BLaER1 treated with 17β-estradiol and CSF1 and Interleukin-3, amounts not matched to agents 10 nM and 100 nM (cell line): ENCODE data around the gene PHACTR4.

Experiments used
- H3K27ac ChIP-seq, 11 experiments: shearing (Covaris generic); formaldehyde crosslinking; 2 replicates each; pipeline ENCODE4 v1.8.1; 2022
- H3K27me3 ChIP-seq, 11 experiments: shearing (Covaris generic); formaldehyde crosslinking; 2 replicates each; pipeline ENCODE4 v1.8.1; 2022
- H3K36me3 ChIP-seq, 11 experiments: shearing (Covaris generic); formaldehyde crosslinking; 2 replicates each; pipeline ENCODE4 v1.8.1; 2022
- H3K4me1 ChIP-seq, 10 experiments: shearing (Covaris generic); formaldehyde crosslinking; 2 replicates each; pipeline ENCODE4 v1.8.1; 2022
- H3K4me2 ChIP-seq, 11 experiments: shearing (Covaris generic); formaldehyde crosslinking; 2 replicates each; pipeline ENCODE4 v1.8.1; 2022
- H3K4me3 ChIP-seq, 10 experiments: shearing (Covaris generic); formaldehyde crosslinking; 2 replicates each; pipeline ENCODE4 v1.8.1; 2022
- H3K9ac ChIP-seq, 11 experiments: shearing (Covaris generic); formaldehyde crosslinking; 2 replicates each; pipeline ENCODE4 v1.8.1; 2022
- H3K9me3 ChIP-seq, 11 experiments: shearing (Covaris generic); formaldehyde crosslinking; replicated peaks in 1 of 11; 2 replicates each; pipeline ENCODE4 v1.8.1; 2022
- H4K20me1 ChIP-seq, 11 experiments: shearing (Covaris generic); formaldehyde crosslinking; 2 replicates each; pipeline ENCODE4 v1.8.1; 2022
- Cebpa-rat ChIP-seq, 11 experiments: shearing (Covaris generic); IDR thresholded peaks; 2 replicates each; pipeline ENCODE4 v1.8.1; 2022

The PHACTR4 gene

GRCh38 chr1:28480308-28480707 lies 110.8 kb downstream of the PHACTR4 start:
- Histone ChIP-seq H3K27me3 (no peaks in the 10 kb centered on the region), H3K9ac (no peak overlapping the region), H3K4me1 (no peaks in the 10 kb centered on the region), H3K4me3 (no peak overlapping the region), H3K9me3 (no peaks in the 10 kb centered on the region), H4K20me1 (peaks cover 0 to 4% (median 0%) of the 10 kb centered on the region in 11 experiments; a peak in 1 of 22 replicates), H3K36me3 (peaks cover 80 to 100% (median 98%) of the 10 kb centered on the region in 11 experiments), H3K4me2 (no peak overlapping the region), H3K27ac (no peak overlapping the region)
- TF ChIP-seq Cebpa-rat (IDR thresholded peaks at IDR 0.05): no peak

DNA sequence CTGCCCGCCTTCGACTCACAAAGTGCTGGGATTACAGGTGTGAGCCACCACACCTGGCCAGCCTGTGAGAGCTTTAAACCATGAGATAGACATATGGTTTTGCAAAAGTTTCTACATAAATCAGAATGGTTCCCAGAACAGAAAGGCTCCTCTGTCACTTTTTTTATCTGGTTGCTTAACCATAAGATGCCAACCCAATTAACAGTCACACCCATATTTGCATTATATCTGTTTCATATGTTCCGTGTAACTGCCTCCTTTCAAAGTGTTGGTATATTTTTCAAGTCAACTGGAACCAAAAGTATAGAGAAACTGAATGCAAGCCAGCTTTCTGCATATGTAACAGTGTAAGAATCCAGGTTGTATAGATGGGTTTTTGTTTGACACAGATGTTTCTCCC lies 112.6 kb downstream of the PHACTR4 start:
- Histone ChIP-seq H3K4me1 (peaks cover 0 to 8% (median 0%) of the 10 kb centered on the region in 10 experiments; a peak in 6 of 20 replicates), H3K9me3 (no peaks in the 10 kb centered on the region), H4K20me1 (peaks cover 0 to 4% (median 0%) of the 10 kb centered on the region in 11 experiments; a peak in 1 of 22 replicates), H3K27ac (no peak overlapping the region), H3K9ac (no peak overlapping the region), H3K27me3 (no peaks in the 10 kb centered on the region), H3K4me3 (no peak overlapping the region), H3K4me2 (no peak overlapping the region), H3K36me3 (peaks cover 65 to 100% (median 97%) of the 10 kb centered on the region in 11 experiments)
- TF ChIP-seq Cebpa-rat (IDR thresholded peaks at IDR 0.05): no peak

DNA sequence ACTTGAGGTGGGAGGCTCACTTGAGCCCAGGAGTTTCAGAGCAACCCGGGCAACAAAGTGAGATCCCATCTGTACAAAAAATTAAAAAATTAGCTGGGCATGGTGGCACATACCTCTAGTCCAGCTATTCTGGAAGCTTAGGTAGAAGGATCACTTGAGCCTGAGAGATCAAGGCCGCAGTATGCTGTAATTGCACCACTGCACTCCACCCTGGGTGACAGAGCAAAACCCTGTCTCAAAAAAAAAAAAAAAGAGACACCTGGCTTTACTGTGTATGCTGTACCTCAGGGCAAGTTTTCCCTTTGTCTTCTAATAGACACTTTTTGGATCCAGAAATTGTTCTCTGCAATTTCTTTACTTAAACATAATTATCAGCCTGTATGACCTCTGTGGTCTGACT lies 113.2 kb downstream of the PHACTR4 start:
- Histone ChIP-seq H3K27me3 (no peaks in the 10 kb centered on the region), H4K20me1 (peaks cover 0 to 4% (median 0%) of the 10 kb centered on the region in 11 experiments; a peak in 1 of 22 replicates), H3K9me3 (no peaks in the 10 kb centered on the region), H3K36me3 (peaks cover 60 to 100% (median 97%) of the 10 kb centered on the region in 11 experiments), H3K4me3 (no peak overlapping the region), H3K4me1 (peaks cover 0 to 8% (median 0%) of the 10 kb centered on the region in 10 experiments; a peak in 6 of 20 replicates), H3K9ac (no peak overlapping the region), H3K4me2 (no peak overlapping the region), H3K27ac (no peak overlapping the region)
- TF ChIP-seq Cebpa-rat (IDR thresholded peaks at IDR 0.05): no peak

DNA sequence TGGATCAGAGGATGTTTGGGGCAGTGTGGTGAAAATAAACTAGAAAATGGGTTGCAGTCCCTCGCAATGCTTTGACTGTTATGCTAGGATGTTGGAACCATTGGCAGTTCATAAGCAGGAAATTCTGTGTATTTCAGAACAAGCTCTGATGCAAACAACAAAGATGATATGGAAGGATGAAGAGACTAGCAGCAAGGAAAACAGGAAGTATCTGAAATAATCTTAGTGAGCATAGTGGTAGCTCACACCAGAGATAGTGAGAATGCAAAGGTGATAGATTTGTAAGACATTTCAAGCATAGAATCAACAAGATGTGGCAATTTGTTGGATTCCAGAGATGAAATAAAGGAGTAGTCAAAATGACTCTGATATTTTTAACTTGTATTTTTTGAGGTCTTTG lies 125.2 kb downstream of the PHACTR4 start:
- no peaks in the 10 kb centered on the region for H4K20me1 ChIP-seq
- H3K4me3 ChIP-seq: no peak overlapping the region
- H3K9ac ChIP-seq: peak overlapping the region in 3 of 11 experiments; percentile 7 to 29 (median 16); a peak in 2 of 22 replicates
- peaks cover 67 to 85% (median 79%) of the 10 kb centered on the region in 11 experiments for H3K36me3 ChIP-seq
- H3K9me3 ChIP-seq: no peaks in the 10 kb centered on the region
- TF ChIP-seq Cebpa-rat (IDR thresholded peaks at IDR 0.05): peak in 2 of 11 experiments; percentile 18 to 50; a peak in 3 of 22 replicates
- peak overlapping the region in 7 of 11 experiments; percentile 24 to 52 (median 32); a peak in 13 of 22 replicates for H3K4me2 ChIP-seq
- peak overlapping the region in 9 of 11 experiments; percentile 5 to 59 (median 54); a peak in 15 of 22 replicates for H3K27ac ChIP-seq
- no peaks in the 10 kb centered on the region for H3K27me3 ChIP-seq
- H3K4me1 ChIP-seq: peaks cover 17 to 57% (median 41%) of the 10 kb centered on the region in 10 experiments

GRCh38 chr1:28499553-28499952 lies 130.0 kb downstream of the PHACTR4 start:
- peak overlapping the region in 9 of 11 experiments; percentile 31 to 76 (median 68); a peak in 18 of 22 replicates for H3K4me2 ChIP-seq
- peaks cover 19 to 43% (median 34%) of the 10 kb centered on the region in 11 experiments for H3K36me3 ChIP-seq
- 0 out of 20 replicates have a peak overlapping the region, but pooled peaks of 1 of the 10 experiments have one; percentile 0 for H3K4me3 ChIP-seq
- H3K27ac ChIP-seq: peak overlapping the region in 9 of 11 experiments; percentile 27 to 85 (median 79); a peak in 16 of 22 replicates
- H3K9me3 ChIP-seq: no peaks in the 10 kb centered on the region
- peak overlapping the region in 8 of 11 experiments; percentile 34 to 70 (median 60); a peak in 14 of 22 replicates for H3K9ac ChIP-seq
- no peak for TF ChIP-seq Cebpa-rat (IDR thresholded peaks at IDR 0.05)
- H3K4me1 ChIP-seq: peaks cover 18 to 72% (median 55%) of the 10 kb centered on the region in 10 experiments
- H4K20me1 ChIP-seq: no peaks in the 10 kb centered on the region
- H3K27me3 ChIP-seq: no peaks in the 10 kb centered on the region

- Histone ChIP-seq H3K27ac (peak overlapping the region in 3 of 11 experiments; percentile 2 to 52 (median 14); a peak in 3 of 22 replicates), H3K4me3 (no peak overlapping the region), H3K9me3 (peaks cover 0 to 5% (median 0%) of the 10 kb centered on the region in 11 experiments; a peak in 9 of 22 replicates), H4K20me1 (peaks cover 0 to 10% (median 0%) of the 10 kb centered on the region in 11 experiments; a peak in 6 of 22 replicates), H3K4me1 (peaks cover 23 to 59% (median 51%) of the 10 kb centered on the region in 10 experiments), H3K27me3 (no peaks in the 10 kb centered on the region), H3K9ac (0 out of 22 replicates have a peak overlapping the region, but pooled peaks of 1 of the 11 experiments have one; percentile 38), H3K4me2 (no peak overlapping the region), H3K36me3 (peaks cover 13 to 28% (median 18%) of the 10 kb centered on the region in 11 experiments)
- TF ChIP-seq Cebpa-rat (IDR thresholded peaks at IDR 0.05): no peak
Measured at GRCh38 chr1:28501925-28502324, 132.4 kb downstream of the PHACTR4 start.

- Histone ChIP-seq H3K27me3 (no peaks in the 10 kb centered on the region), H3K4me1 (peaks cover 23 to 47% (median 39%) of the 10 kb centered on the region in 10 experiments), H3K36me3 (peaks cover 16 to 30% (median 21%) of the 10 kb centered on the region in 11 experiments), H3K9ac (no peak overlapping the region), H3K4me3 (no peak overlapping the region), H4K20me1 (peaks cover 0 to 22% (median 11%) of the 10 kb centered on the region in 11 experiments; a peak in 17 of 22 replicates), H3K9me3 (peaks cover 0 to 11% (median 0%) of the 10 kb centered on the region in 11 experiments; a peak in 9 of 22 replicates), H3K4me2 (no peak overlapping the region), H3K27ac (peak overlapping the region in 1 of 11 experiments; percentile 52; a peak in 1 of 22 replicates)
- TF ChIP-seq Cebpa-rat (IDR thresholded peaks at IDR 0.05): no peak
Measured at GRCh38 chr1:28503117-28503516, 133.6 kb downstream of the PHACTR4 start.

DNA sequence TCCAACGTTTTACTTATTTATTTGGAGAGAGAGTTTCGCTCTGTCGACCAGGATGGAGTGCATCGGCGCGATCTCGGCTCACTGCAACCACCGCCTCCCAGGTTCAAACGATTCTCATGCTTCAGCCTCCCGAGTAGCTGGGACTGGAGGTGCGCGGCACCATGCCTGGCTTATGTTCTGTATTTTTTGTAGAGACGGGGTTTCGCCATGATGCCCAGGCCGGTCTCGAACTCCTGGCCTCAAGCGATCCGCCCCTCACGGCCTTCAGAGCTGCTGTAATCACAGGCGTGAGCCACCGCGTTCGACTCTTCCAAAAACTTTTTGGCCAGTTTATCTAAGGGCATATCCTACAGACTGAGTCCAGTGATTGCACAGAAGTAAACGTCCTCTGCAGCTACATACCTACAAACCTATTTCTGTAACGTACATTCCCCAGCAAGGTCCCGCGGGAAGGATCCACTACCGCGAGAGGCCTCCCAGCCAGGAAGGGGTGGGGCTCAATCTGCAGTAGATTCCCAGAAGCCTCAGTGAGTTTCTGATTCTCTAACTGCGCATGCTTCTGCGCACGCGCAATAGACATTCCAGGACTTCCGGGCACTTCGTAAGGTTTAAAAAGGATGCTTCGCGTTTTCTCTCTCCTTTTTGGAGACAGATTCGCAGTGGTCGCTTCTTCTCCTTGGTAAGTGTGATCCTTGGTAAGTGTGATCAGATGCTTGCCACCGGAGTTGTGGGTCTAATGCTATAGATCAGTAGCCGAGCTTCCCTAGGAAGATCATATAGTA lies 136.1 kb downstream of the PHACTR4 start, which contains the start of gene RCC1:
TSS of gene RCC1 (plus strand) at position 638 of the 782 bp plus-strand sequence. CDS start 23,824 bp downstream, outside the sequence.
- Histone ChIP-seq H3K36me3 (peaks cover 39 to 46% (median 45%) of the 10 kb centered on the region in 11 experiments), H3K9ac (peak within 1 kb of the TSS; percentile 90 to 100 (median 98)), H3K27ac (peak within 1 kb of the TSS; percentile 86 to 100 (median 98)), H3K4me3 (peak within 1 kb of the TSS; percentile 86 to 99 (median 91)), H3K27me3 (no peaks in the 10 kb centered on the region), H4K20me1 (peaks cover 20 to 46% (median 36%) of the 10 kb centered on the region in 11 experiments), H3K4me2 (peak within 1 kb of the TSS; percentile 88 to 99 (median 95)), H3K4me1 (peaks cover 26 to 39% (median 36%) of the 10 kb centered on the region in 10 experiments), H3K9me3 (peaks cover 0 to 23% (median 0%) of the 10 kb centered on the region in 11 experiments; a peak in 9 of 22 replicates)
- TF ChIP-seq Cebpa-rat (IDR thresholded peaks at IDR 0.05): no peak
